ENCODE data around the gene RIMS4.

RIMS4 gene

DNA sequence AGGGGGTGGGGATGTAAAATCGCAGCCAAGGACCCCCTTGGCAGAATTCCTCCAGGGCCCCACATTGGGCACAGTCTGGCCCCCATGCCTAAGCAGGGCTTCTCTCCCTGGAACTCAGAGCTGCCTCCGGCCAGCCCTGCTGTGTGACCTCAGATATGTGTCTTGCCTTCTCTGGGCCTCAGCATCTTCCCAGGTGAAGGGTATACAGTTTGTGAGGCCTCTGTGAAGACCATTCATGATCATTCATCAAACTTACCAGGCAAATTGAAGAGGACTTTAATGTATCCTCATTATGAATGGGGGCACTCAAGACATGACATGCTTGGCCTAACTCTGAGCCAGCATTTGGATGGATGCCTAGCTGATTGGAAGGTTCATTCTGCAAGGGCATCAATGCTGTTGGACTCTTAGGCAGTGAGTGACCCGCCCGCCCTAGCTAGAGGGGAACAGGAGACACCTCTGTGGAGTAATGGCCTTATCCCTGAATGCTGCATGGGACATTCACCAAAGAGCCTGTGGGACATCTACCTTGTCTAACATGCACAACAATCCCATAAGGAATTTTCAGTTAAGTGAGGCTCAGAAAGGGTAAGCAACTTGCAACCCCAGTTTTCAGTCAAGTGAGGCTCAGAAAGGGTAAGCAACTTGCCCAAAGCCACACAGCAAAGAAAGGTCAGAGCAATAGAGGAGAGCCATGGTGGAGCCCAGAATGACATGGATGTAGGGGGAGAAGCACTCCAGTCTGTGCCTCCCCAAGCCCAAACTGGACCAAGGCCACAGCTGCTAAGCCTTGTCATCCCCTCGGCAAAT is 94.6 kb downstream of the RIMS4 start:
- no peak for DNase-seq

DNA sequence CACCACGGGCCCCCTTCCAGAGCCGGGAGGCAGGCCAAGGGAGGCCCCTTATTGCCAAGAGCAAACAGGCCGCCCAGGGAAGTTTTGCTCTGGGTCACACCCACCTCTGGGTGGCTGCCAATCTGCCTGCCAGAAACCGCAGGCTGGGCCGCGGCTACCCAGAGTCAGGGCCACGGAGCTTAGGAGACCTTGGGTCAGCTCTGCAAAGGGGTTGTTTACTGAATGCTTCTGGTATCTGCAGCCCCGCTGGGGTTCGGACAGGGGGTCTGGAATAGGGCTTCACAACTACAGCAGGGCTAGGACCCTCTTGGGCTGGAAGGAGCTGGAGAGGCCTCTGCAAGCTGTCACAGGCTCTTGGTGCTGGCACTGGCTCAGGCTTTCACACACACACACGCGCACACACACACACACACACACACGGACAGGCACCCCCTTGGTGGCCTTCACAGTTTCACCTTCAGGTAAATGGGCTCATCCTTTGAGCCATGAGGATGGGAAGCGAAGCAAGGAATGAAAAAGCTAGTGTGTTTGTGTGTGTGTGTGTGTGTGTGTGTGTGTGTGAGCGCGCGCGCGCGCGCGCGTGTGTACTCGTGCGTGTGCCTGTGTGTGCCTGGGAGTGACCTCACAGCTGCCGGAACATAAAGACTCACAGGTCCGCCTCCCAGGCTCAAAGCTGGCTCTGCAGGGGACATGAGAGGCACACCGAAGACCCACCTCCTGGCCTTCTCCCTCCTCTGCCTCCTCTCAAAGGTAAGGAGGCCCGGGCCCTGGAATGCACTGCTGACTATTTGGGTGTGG is 95.4 kb downstream of the RIMS4 start, which contains the start of gene CCN5:
Gene CCN5 (plus strand): TSS at position 669 of the 798 bp plus-strand sequence. CDS start 22 bp downstream, at position 691.
- no peak for DNase-seq

DNA sequence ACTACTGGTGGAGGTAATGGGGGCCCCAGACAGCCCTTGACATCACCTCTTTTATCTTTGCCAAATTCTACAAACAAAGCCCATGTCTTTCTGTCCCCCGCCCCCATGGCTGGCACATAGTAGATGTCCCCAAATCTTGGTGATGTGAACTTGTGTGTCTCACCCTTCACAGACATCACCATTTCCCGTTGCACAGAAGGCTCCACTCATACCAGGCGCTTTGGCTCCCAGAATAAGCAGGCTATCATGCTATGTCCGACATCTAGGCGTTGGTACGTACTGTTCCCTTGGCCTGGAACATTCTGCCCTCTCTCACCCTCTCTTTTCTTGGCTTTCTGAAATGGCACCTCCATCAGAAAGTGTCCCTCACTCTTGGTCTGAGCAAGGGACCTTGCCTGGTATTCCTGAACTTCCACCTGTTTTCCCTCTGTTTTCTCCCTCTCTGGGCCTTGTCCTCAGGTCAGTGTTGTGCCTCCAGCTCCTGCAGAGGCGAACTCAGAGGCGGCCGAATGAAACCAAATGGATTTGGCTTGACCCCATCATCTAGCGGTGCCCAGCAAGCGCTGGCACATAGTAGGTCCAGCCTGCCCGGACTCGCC is 96.1 kb downstream of the RIMS4 start:
- DNase-seq: no peak

DNA sequence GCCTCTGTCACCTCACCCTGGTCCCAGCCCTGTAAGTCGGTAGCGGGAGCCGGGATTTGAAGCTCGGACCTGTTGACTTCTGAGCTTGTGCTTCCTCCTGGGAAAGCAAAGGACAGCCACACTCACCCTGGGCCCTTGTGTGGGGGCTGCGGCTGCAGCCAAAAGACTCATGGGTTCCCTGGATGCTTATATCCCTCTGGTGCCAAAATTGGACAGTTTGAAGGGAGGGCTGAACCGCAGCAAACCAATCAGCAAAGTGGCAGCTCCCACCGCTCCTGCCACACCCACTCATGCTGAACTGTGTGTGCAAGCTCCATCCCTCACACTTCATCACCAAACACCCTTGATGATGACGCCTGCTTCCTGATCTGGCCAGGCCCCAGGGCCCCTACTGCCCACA is 99.1 kb downstream of the RIMS4 start:
- DNase-seq: no peak

DNA sequence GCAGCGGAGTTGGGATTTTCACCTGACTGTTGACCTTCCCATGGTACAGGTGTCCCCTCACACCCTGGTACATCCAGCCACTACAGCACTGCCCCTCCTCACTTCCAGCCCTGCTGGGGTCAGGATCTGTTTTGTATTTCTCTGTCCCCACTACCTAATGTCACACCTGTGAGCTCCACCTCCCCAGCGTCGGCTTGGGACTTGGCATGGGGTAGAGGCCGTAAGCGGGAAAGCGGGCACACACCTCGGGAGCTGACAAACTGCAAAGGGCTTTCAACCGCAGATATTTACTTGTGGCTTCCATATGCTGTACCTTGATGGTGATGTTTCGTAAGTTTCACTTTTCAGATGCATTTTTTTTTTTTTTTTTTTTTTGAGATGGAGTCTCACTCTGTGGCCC is 100.5 kb downstream of the RIMS4 start:
- DNase-seq: no peak

DNA sequence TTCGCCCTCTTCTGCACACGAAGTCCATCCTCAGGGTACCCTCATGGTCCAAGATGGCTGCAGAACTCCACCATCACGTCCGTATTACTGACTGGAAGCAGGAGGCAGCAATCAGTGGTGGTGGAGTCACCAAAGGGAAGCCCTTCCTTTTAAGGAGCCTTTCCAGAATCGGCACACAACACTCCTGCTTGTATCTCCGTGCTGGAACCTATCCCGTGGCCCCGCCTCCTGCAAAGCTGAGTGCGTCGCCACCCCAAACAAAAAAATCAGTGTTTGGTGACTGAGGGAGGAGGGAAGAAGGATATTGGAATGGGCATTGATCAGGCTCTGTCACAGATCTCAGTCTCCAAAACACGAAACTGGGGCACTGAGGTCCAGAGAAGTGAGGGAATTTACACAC is 101.0 kb downstream of the RIMS4 start:
- no peak for DNase-seq

DNA sequence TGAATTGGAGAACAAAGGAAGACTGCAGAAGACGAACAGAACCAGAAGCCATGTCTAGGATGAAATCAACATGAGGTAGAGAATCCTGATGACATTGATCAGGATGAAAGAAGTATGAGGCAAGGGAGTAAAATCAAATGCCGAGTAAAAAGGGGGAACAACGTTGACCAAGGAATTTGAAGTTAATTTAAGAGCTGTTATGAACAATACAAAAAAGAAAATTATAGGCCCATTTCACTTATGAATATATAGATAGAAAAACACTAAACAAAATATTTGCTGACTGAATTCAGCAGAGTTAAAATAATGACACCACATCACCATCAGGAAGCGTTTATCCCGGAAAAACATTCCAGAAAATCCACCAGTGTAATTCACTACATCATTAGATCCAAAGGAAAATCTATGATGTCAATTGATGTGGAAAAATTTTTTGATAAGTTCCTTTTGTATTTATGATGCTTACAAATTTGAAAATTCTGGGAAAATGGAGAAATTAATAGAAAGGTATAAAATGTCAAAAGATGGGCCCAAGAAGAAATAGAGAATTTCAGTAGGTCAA is 103.2 kb downstream of the RIMS4 start:
- no peak for DNase-seq

DNA sequence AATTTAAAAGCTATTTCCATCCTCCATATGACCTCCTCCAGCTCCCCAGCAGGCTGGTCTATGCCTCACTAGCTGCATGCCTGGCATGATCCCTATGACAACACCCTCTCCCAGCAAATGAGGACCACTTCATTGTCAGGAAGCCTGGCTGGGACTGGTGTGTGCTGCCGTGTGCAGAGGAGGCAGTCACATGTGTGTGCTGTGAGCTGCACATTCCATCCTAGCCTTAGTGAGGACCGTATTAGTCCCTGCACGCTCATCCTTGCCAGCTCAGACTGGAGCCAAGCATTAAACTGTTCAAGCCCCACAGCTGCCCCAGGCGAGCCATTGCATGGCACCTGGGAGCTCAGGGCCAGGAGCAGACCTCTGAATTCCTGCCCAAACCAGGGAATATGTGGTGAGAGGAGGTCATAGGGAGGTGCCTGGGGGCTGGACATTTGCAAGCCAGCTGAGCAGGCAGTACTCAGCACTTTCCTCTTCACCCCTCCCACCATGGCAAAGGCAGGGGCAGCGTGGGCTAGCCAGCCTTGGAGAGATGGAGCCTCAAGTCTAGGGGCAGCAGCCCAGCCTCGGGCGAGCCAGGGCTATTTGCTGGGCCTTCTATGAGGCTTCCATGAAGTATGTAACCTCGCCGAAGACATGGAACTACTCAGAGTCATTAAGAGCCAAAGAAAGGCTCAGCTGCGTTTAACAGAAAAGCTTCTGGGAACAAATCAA is 103.9 kb downstream of the RIMS4 start:
- no peak for DNase-seq

DNA sequence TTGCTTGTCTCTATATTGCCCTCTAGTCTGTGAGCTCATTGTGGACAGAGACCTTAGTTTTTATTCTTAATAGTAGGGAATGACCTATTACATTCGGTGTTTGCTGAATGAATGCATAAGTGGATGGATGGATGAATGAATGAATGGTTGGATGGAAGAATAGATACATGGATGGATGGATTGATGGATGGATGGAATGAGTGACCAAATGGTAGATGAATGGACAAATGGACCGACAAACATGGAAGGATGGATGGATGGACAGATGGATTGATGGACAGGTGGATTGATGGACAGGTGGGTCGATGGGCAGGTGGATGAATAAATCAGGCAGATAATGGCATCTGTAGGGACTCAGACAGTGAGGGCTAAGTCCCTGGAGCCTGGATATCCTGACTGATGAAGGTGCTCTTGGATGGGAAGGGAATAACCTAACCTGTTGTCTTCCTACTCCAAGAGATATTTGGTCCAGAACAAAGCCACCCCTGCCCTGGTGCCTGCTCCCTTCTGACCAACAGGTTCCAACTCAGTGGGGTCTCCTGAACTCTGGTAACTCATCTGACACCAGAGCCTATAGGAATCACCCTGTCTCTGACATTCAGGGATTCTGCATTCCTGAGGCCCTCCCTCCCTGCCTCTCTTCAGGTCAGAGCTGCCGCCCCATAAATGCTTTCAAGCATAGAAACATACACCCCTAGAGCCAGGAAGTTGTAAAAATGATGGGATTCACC is 104.8 kb downstream of the RIMS4 start:
- no peak for DNase-seq

DNA sequence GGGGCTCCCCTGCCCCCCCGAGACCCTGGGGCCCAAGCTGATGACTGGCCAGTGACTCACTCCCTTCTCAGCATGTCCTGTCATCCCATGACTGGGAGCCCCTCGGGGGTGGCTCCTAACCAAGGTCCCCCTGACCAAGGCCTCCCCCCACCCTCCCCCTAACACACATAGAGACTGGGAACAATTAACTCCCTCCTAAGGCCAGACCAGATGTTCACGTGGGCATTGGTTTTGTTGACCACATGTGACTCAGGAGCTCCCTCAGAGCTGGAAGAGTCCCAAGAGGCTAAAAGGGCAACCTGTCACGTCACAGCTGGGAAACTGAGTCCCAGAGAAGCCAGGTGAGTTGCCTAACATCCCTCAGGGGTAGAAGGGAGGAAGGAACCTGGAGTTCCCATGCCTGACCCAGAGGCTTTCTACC is 105.8 kb downstream of the RIMS4 start:
- no peak for DNase-seq

DNA sequence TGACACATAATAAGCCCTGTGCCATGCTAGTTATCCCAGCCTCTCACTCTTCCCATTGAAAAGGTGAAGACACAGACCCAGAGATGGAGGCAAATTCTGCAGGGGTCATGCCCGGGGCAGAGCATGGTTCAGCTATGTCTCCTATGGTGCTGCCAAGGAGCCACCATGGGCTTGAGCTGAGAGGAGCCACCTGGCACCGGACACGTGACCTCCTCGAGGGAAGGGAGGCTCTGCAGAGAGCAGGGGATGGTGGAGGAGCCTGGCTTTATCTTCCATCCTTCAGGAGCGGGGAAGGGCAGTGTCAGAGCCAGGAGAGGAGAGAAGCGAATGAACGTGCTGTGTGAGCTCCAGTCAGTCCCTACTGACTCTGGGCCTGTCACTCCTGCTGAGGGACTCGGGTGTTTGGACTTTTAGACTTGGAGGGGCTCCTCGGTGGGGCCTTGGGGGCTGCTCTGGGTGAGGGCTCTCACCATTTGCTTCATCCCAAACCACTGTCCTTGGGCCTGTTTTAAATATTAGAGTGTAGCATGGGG is 106.3 kb downstream of the RIMS4 start:
- DNase-seq: no peak

DNA sequence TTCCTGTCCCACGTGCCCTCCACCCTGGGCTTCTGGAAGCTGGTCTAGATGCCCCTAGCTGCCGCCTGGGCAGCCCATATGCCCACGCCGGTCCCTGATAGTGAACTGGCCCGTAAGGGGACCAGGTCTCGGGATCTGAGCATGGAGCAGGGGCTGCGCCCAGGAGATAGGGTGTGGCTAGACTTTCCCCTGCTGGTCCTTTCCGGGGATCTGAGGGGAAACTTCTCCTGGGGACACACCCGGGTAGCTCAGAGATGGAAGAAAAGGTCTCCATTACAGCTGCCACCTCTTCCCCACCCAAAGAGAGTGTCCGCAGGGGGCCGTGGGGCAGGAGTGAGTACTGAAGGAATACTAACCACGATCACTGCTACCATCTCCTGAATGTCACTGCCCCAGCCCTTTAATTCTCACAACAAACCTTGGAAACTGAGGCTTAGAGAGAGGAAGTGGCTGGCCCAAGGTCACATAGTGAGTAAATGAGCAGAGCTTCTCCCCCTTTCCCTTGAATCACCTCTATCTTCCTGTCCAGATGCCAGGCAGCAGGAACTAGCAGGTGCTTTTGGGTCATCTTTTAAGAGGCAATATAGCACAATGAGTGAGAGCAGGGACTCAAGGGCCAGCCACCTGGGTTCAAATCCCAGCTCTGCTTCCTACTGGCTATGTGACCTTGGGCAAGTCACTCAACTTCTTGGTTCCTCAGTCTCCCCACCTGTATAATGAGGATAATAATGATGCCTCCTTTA is 107.0 kb downstream of the RIMS4 start:
- DNase-seq: no peak

DNA sequence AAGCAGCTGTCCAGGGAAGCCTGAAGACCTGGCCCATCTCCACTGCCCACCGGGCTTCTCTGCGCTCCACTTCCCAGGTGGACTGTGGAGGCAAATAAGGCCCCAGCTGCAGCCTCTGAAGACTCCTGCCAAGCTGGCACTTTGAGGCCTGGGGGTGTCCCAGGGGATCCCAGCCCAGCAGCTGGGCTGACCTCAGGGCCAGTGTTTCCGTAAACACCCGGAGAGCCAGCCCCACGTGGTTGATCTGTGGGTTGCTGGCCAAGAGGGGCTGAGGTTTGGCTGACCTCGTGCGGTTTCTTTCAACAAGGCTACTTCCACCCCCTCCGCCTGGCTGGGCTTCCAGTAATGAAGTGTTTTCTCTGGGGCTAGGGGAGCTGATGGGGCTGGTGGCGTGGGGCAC is 107.6 kb downstream of the RIMS4 start:
- DNase-seq: no peak

DNA sequence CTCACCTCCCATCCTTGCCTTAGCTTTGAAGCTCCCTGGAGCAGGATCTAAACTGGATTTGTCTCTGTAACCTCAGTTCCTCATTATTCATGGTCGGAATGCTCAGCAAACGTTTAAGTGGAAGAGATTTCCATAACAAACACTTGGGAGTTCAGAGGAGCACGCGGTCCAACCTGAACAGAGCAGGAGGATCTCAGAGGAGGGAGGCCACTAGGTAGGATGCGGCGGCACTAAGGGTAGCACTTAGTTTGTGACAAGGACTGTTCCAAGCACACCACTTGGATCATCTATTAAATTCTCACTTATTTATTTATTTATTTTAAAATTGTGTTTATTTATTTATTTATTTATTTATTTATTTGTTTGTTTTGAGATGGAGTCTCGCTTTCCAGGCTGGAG is 108.5 kb downstream of the RIMS4 start:
- DNase-seq: no peak

Data from activated CD4-positive, alpha-beta T cell treated with anti-CD3 and anti-CD28 coated beads, Interleukin-2, amount 50 U/mL, for 48 hours (primary cell).